VCaP (cell line): Measurements from ENCODE around the gene PCSK5.

Experiments
- H3K27ac ChIP-seq: fragments of 450-650 bp; 2 replicates; pipeline ENCODE4 v1.5.1; 2017
- TF ChIP-seq, protein P1 (sequence below): fragments of 450-650 bp; conservative IDR thresholded peaks from 2 replicates; pipeline ENCODE4 v1.5.1; 2017; ENCODE audit warnings: mild to moderate bottlenecking, moderate library complexity

The PCSK5 gene

GRCh38 chr9:76194896-76195295 lies 304.4 kb downstream of the PCSK5 start:
- H3K27ac ChIP-seq = no peak overlapping the region
- TF ChIP-seq, protein P1, sequence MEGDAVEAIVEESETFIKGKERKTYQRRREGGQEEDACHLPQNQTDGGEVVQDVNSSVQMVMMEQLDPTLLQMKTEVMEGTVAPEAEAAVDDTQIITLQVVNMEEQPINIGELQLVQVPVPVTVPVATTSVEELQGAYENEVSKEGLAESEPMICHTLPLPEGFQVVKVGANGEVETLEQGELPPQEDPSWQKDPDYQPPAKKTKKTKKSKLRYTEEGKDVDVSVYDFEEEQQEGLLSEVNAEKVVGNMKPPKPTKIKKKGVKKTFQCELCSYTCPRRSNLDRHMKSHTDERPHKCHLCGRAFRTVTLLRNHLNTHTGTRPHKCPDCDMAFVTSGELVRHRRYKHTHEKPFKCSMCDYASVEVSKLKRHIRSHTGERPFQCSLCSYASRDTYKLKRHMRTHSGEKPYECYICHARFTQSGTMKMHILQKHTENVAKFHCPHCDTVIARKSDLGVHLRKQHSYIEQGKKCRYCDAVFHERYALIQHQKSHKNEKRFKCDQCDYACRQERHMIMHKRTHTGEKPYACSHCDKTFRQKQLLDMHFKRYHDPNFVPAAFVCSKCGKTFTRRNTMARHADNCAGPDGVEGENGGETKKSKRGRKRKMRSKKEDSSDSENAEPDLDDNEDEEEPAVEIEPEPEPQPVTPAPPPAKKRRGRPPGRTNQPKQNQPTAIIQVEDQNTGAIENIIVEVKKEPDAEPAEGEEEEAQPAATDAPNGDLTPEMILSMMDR = no peak

DNA sequence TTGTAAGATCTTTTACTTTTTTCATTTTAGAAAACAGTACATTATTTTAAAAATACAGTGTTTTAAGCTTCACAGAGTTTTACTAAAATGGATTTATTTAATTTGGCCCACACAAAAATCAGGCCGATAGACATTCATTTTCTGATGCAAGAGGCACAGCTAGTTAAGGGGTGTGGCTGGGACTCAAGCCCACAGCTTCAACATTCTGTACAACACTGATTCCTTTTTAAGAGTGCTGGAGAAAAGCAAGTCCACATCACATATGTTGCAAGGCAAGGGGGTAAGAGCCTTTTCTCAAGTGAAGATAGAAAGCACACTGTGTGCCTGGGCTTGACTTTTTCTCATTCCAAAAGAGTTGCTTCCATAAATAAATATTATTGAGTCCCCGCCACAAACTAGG lies 307.9 kb downstream of the PCSK5 start:
- TF ChIP-seq, protein P1 = no peak
- H3K27ac ChIP-seq = no peak overlapping the region

- TF ChIP-seq, protein P1 = no peak
Observed at GRCh38 chr9:76200315-76200714, 309.8 kb downstream of the PCSK5 start.

GRCh38 chr9:76200745-76201144 lies 310.3 kb downstream of the PCSK5 start:
- TF ChIP-seq, protein P1 = no peak
- H3K27ac ChIP-seq = no peak overlapping the region

More at GRCh38 chr9:76200315-76200714, 309.8 kb downstream of the PCSK5 start:
- H3K27ac ChIP-seq = no peak overlapping the region

DNA sequence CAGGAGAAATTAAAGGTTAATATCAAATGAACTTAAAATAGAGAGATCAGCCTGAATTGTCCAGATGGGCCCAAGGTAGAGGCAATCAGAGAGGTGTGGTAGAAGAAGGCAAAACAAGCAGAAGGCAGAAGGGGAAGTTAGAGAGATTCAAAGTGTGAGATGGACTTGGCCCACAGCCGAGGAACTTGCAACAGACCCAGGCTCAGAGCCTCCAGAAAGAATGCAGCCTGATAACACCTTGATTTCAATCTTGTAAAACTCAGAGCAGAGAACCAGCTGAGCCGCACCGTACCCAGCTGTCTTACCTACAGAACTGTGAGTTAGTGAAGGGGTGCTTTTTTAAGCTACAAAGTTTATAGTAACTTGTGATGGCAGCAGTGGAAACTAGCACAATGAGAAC lies 312.9 kb downstream of the PCSK5 start:
- TF ChIP-seq, protein P1 = no peak
- H3K27ac ChIP-seq = no peak overlapping the region

GRCh38 chr9:76206821-76207220 lies 316.3 kb downstream of the PCSK5 start:
- H3K27ac ChIP-seq = no peak overlapping the region
- TF ChIP-seq, protein P1 = no peak

DNA sequence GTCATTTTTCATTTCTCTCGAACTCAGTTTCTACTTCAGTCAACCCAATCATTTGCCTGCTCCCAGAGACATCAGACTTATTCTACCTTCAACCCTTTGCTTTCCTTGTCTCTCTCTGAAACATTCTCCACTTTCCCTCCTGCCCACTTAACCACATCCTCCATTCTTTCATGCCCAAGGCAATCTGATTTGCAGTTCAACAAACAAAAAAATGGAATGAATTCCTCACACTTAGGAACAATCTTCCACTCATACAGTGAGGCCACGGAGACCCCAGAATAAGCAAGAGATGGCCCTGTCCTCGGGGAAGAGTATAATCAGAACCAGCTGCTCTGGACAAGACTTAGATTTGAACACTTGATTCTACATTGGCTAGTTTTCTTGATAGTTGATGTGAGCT lies 323.3 kb downstream of the PCSK5 start:
- H3K27ac ChIP-seq = no peak overlapping the region
- TF ChIP-seq, protein P1 = no peak

DNA sequence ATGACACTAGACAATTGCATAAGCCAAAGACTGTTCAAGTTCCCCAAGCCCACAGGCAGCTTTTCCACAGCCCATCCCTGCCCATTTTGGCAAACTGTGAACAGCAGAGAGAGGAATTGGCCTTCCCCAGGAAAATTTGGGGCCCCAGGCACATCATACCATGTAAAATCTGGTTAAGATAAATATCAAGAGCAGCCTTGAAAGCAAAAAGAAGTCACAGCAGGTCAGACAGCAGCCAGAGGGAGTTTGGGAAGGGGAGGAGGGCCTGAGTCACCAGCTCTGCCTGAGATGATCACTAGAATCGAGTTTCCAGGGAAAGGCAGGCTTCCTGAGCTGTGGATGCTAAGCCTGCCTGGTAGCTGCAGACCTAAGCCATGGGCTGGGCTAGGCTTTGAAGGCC lies 324.6 kb downstream of the PCSK5 start:
- TF ChIP-seq, protein P1 = no peak
- H3K27ac ChIP-seq = no peak overlapping the region
